GM19099 (cell line): ENCODE measurements around the gene TAAR9.

ENCODE experiments used
- POLR2A ChIP-seq: IDR thresholded peaks from 3 replicates; pipeline ENCODE4 v1.6.1; 2011; ENCODE audit warnings: low read depth; ENCODE audit not compliant: insufficient read length; ENCODE audit errors: extremely low read depth

TAAR9 gene, protein sequence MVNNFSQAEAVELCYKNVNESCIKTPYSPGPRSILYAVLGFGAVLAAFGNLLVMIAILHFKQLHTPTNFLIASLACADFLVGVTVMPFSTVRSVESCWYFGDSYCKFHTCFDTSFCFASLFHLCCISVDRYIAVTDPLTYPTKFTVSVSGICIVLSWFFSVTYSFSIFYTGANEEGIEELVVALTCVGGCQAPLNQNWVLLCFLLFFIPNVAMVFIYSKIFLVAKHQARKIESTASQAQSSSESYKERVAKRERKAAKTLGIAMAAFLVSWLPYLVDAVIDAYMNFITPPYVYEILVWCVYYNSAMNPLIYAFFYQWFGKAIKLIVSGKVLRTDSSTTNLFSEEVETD

DNA sequence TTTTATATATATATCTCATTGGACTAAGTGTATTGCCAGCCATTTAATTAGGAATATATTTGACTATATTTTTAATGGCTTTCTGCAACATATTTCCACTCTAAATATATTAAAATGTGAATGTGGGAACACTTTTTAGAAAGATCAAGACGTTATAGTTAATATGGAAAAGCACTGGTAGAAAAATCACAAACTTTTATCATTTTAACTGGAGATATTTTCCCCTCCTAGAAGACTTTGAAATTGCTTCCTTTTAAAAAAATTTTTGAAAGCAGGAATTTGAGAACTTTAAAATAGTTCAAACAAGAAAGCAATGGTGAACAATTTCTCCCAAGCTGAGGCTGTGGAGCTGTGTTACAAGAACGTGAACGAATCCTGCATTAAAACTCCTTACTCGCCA is at the start of gene TAAR9:
Gene TAAR9, plus strand, starts transcription at position 301 of the 400 bp plus-strand sequence. Its CDS starts 13 bp downstream, at position 314.
- TF ChIP-seq POLR2A, result no peak

GRCh38 chr6:132489376-132489775 is 48.7 kb upstream of the TAAR9 start:
- TF ChIP-seq POLR2A, result no peak

- no peak for TF ChIP-seq POLR2A
Observed at GRCh38 chr6:132490024-132490423, 48.1 kb upstream of the TAAR9 start.

DNA sequence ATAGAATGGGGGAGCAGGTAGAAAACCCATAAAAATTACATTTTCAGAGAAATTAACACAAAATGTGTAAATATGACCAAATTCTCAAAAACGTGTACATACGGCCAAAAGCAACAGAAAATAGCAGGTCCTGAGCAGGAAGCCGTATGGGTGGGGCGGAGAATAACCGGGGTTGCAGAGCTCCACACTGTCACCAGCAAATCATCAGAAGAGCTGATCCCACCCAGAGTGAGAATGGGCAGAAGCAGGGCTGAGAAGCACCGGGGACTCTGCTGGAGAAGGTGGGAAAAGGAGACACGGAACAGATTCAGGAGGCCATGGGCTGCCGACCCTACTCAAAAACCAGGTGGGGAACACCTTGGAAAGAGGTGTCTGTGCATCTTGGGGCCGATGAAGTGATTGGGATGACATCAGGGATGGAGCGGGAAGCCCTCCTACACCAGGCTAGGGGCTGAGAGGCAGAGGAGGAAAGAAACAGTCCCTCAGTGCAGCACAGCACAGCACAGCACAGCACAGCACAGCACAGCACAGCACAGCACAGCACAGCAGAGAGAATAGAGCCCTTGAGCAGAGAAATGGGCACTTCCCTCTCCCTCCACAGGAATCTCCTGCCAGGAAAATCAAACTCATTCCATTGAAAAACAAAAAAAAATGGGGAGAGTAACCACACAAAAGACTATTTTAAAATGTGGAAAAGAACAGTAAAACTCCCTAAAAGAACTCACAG is 47.4 kb upstream of the TAAR9 start:
- TF ChIP-seq POLR2A, result no peak

DNA sequence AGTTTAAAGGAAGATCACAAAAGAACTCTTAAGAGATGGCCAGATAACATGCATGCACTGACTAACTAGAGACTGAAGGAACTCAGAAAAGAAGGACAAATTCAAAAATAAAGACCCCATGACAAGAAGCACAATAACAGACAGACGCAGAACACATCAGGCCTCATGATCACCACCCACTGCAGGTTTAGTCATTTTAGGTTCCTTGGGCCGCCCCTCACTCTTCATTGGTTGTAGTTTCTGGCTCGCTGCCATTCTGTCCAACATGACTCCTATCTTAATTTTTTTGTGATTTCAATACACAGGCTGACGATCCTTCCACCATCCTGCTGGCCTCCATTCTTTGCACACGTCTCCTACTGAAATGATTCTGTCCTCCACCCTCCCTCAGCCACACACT is 46.8 kb upstream of the TAAR9 start:
- no peak for TF ChIP-seq POLR2A

DNA sequence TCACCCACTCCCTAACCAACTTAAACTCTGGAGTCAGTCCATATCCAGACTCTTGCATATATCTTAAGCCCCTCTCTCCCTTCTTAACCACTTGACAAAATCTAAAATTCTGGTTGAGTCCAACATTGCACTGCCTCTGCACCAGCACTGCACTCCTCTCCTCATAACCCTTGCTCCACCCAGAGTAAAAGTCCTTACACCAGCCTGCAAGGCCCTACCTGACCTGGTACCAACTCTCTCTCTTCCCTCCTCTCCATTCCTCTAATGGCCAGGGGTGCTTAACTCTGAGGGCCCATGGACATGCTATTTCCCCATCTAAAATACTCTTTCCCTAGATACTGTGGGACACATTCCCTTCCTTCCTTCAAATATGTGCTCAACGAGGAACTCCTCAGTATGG is 46.2 kb upstream of the TAAR9 start:
- no peak for TF ChIP-seq POLR2A

DNA sequence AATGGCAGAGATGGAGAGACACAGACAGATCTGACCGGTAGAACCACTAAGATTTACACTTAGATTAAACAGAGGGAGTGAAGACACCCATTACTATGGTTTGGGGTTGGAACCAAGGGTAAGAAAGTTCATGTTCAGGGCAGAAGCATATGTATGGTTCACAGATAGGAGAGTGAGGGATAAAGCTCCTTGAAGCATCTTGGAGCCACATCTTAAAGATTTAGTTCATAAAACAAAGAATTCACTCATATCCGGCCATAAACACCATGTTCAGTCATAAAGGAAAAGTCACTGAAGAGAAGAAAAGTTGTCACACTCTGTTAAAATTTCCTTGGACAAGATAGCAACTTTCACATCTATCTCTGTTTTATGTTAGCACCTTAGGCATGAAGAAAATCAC is 43.1 kb upstream of the TAAR9 start:
- TF ChIP-seq POLR2A, result no peak

DNA sequence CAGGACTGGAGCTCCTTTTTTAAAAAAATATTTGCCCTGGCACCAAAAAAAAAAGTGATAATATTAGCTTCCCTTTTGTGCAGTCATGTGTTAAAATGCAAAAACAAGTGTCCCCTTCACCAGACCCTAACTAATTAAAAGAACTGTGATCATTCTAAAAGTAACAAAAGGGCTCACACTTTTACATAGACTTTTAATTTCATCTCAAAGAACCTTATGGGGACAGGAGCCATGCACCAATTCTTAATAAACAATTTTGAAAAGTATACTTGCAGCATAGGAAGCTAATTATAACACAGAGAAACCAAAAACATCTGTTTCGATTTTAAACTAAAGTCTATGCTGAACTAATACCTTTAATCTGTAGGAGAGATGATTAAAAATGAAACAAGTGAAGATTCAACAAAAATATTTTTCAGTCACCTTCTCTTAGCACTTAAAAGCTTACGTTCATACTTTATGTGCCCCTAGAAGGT is 42.4 kb upstream of the TAAR9 start:
- no peak for TF ChIP-seq POLR2A

GRCh38 chr6:132496519-132497180 is 41.4 kb upstream of the TAAR9 start:
- TF ChIP-seq POLR2A, result no peak

- TF ChIP-seq POLR2A, result no peak
Observed at GRCh38 chr6:132498638-132499037, 39.4 kb upstream of the TAAR9 start.

- TF ChIP-seq POLR2A, result no peak
Observed at GRCh38 chr6:132499757-132500156, 38.3 kb upstream of the TAAR9 start.

GRCh38 chr6:132504757-132505156 is 33.3 kb upstream of the TAAR9 start:
- TF ChIP-seq POLR2A, result no peak

GRCh38 chr6:132505158-132505557 is 32.9 kb upstream of the TAAR9 start:
- TF ChIP-seq POLR2A, result no peak

DNA sequence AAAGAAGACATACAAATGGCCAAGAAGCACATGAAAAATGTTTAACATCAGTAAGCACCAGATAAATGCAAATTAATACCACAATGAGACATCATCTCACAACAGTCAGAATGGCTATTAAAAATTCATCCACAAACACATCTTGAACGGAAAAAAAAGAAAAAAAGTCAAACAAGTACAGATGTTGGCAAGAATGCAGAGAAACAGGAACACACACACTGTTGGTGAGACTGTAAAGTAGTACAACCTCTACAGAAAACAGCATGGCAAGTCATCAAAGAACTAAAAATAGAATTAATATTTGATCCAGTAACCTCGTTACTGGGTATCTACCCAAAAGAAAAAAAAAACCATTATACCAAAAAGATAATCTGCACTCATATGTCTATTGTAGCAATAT is 31.6 kb upstream of the TAAR9 start:
- TF ChIP-seq POLR2A, result no peak
